Parathyroid adenoma (tissue), 2 donors: Measurements from ENCODE around the gene SORBS1.
A peak's percentile ranks its signal among the peaks of the same experiment; 100 is the strongest.

Experiments used
- H2AFZ ChIP-seq: fragments of 300-600 bp; sonication (generic); one replicate; pipeline ENCODE4 v1.7.0; 2017; ENCODE audit warnings: antibody characterized with exemption, mild to moderate bottlenecking
- H3K27ac ChIP-seq: fragments of 300-600 bp; sonication (generic); one replicate; pipeline ENCODE4 v1.7.0; 2017
- H3K27me3 ChIP-seq: fragments of 300-600 bp; sonication (generic); one replicate; pipeline ENCODE4 v1.7.0; 2017; ENCODE audit warnings: low read length; ENCODE audit not compliant: control insufficient read depth, insufficient read depth
- H3K36me3 ChIP-seq: fragments of 300-600 bp; sonication (generic); one replicate; pipeline ENCODE4 v1.7.0; 2017; ENCODE audit warnings: low read length; ENCODE audit not compliant: control insufficient read depth, insufficient read depth
- H3K4me1 ChIP-seq: fragments of 300-600 bp; sonication (generic); one replicate; pipeline ENCODE4 v1.7.0; 2017; ENCODE audit warnings: control low read depth
- H3K4me2 ChIP-seq: fragments of 300-600 bp; sonication (generic); one replicate; pipeline ENCODE4 v1.7.0; 2017; ENCODE audit warnings: low read length
- H3K4me3 ChIP-seq: fragments of 300-600 bp; sonication (generic); one replicate; pipeline ENCODE4 v1.7.0; 2017; ENCODE audit warnings: low read depth, low read length
- H3K79me2 ChIP-seq: fragments of 300-600 bp; sonication (generic); one replicate; pipeline ENCODE4 v1.7.0; 2017; ENCODE audit warnings: control low read depth
- H3K9ac ChIP-seq: fragments of 300-600 bp; sonication (generic); one replicate; pipeline ENCODE4 v1.7.0; 2017; ENCODE audit warnings: mild to moderate bottlenecking
- H3K9me3 ChIP-seq: fragments of 300-600 bp; sonication (generic); one replicate; pipeline ENCODE4 v1.7.0; 2017; ENCODE audit warnings: low read length; ENCODE audit not compliant: control insufficient read depth
- TF ChIP-seq, protein P1 (sequence below): fragments of 300-600 bp; sonication (generic); IDR thresholded peaks from one replicate; pipeline ENCODE4 v1.7.0; 2017; ENCODE audit warnings: antibody characterized with exemption, mild to moderate bottlenecking
- donor health status: primary hyperparathyroidism.

The SORBS1 gene

GRCh38 chr10:95451568-95452524, 109.3 kb downstream of the SORBS1 start:
- H3K4me2 ChIP-seq: no peak overlapping the region
- no peaks in the 10 kb centered on the region for H3K4me1 ChIP-seq
- no peak overlapping the region for H2AFZ ChIP-seq
- H3K27ac ChIP-seq: no peak overlapping the region
- no peaks in the 10 kb centered on the region for H3K36me3 ChIP-seq
- H3K4me3 ChIP-seq: no peak overlapping the region
- H3K27me3 ChIP-seq: no peaks in the 10 kb centered on the region
- TF ChIP-seq, protein P1, sequence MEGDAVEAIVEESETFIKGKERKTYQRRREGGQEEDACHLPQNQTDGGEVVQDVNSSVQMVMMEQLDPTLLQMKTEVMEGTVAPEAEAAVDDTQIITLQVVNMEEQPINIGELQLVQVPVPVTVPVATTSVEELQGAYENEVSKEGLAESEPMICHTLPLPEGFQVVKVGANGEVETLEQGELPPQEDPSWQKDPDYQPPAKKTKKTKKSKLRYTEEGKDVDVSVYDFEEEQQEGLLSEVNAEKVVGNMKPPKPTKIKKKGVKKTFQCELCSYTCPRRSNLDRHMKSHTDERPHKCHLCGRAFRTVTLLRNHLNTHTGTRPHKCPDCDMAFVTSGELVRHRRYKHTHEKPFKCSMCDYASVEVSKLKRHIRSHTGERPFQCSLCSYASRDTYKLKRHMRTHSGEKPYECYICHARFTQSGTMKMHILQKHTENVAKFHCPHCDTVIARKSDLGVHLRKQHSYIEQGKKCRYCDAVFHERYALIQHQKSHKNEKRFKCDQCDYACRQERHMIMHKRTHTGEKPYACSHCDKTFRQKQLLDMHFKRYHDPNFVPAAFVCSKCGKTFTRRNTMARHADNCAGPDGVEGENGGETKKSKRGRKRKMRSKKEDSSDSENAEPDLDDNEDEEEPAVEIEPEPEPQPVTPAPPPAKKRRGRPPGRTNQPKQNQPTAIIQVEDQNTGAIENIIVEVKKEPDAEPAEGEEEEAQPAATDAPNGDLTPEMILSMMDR: no peak
- H3K9ac ChIP-seq: no peak overlapping the region
- H3K79me2 ChIP-seq: no peaks in the 10 kb centered on the region
- H3K9me3 ChIP-seq: no peaks in the 10 kb centered on the region

DNA sequence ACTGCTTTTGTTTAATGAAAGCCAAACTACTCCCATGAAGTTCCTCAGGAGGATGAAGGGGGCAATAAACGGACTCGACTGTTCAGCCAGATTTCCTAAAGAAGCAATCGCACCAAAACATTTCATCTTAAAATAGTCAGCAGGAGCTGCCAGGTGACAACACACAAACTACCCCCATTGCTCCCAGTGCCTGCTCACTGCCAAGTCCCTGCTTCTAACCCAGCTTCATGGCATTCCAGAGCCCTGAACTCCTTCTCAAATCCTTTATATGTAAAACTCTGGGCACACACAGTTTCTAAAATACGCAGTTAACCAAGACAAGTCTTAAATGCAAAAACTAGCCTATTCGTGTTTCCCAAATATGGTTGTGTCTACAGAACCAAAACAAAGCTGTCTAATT, 110.0 kb downstream of the SORBS1 start:
- Histone ChIP-seq H3K27ac (no peak overlapping the region), H3K9me3 (no peaks in the 10 kb centered on the region), H3K36me3 (no peaks in the 10 kb centered on the region), H3K4me2 (no peak overlapping the region), H3K27me3 (no peaks in the 10 kb centered on the region), H3K79me2 (no peaks in the 10 kb centered on the region), H3K4me3 (no peak overlapping the region), H2AFZ (no peak overlapping the region), H3K4me1 (no peaks in the 10 kb centered on the region), H3K9ac (no peak overlapping the region)
- TF ChIP-seq, protein P1: no peak

- H3K4me1 ChIP-seq: no peaks in the 10 kb centered on the region
- H3K79me2 ChIP-seq: no peaks in the 10 kb centered on the region
- no peaks in the 10 kb centered on the region for H3K9me3 ChIP-seq
- H3K4me2 ChIP-seq: no peak overlapping the region
- H2AFZ ChIP-seq: no peak overlapping the region
- no peak overlapping the region for H3K4me3 ChIP-seq
- H3K36me3 ChIP-seq: no peaks in the 10 kb centered on the region
- H3K27ac ChIP-seq: no peak overlapping the region
- H3K9ac ChIP-seq: no peak overlapping the region
- no peaks in the 10 kb centered on the region for H3K27me3 ChIP-seq
- TF ChIP-seq, protein P1: no peak
Measured at GRCh38 chr10:95450188-95450587, 111.0 kb downstream of the SORBS1 start.

GRCh38 chr10:95447685-95448084, 113.5 kb downstream of the SORBS1 start:
- H3K4me3 ChIP-seq: no peak overlapping the region
- no peak overlapping the region for H2AFZ ChIP-seq
- peaks cover 3% of the 10 kb centered on the region for H3K4me1 ChIP-seq
- H3K9ac ChIP-seq: no peak overlapping the region
- H3K4me2 ChIP-seq: no peak overlapping the region
- H3K9me3 ChIP-seq: no peaks in the 10 kb centered on the region
- H3K36me3 ChIP-seq: no peaks in the 10 kb centered on the region
- peak overlapping the region; percentile 36 for H3K27ac ChIP-seq
- H3K79me2 ChIP-seq: no peaks in the 10 kb centered on the region
- H3K27me3 ChIP-seq: no peaks in the 10 kb centered on the region
- TF ChIP-seq, protein P1: no peak
